GM19193 (cell line): Measurements from ENCODE around the gene C5.

Experiments used
- POLR2A ChIP-seq: IDR thresholded peaks from 4 replicates; pipeline ENCODE4 v1.6.1; 2011; ENCODE audit not compliant: insufficient read depth, insufficient read length; ENCODE audit errors: extremely low read depth

Gene C5

GRCh38 chr9:120926397-120926928 lies 123.6 kb downstream of the C5 start, which contains the start of gene TRAF1:
Gene TRAF1, minus strand, starts transcription at chr9:120926796. Its CDS starts 721 bp downstream, at chr9:120926075.
- TF ChIP-seq POLR2A, result no peak

GRCh38 chr9:120925535-120926396 lies 124.3 kb downstream of the C5 start:
- peak; percentile 99 for TF ChIP-seq POLR2A

GRCh38 chr9:120924698-120925534 lies 125.2 kb downstream of the C5 start:
- TF ChIP-seq POLR2A, result peak; percentile 55

- peak; percentile 42 for TF ChIP-seq POLR2A
Measured at GRCh38 chr9:120923620-120924328, 126.3 kb downstream of the C5 start.

GRCh38 chr9:120922404-120923195 lies 127.5 kb downstream of the C5 start:
- no peak for TF ChIP-seq POLR2A

GRCh38 chr9:120921661-120922181 lies 128.4 kb downstream of the C5 start:
- TF ChIP-seq POLR2A, result peak; percentile 61

- TF ChIP-seq POLR2A, result no peak
Measured at GRCh38 chr9:120920806-120921178, 129.3 kb downstream of the C5 start.

GRCh38 chr9:120919843-120920805 lies 130.0 kb downstream of the C5 start:
- TF ChIP-seq POLR2A, result no peak

- TF ChIP-seq POLR2A, result peak; percentile 41
Measured at GRCh38 chr9:120918931-120919842, 130.9 kb downstream of the C5 start.

GRCh38 chr9:120917929-120918762 lies 131.9 kb downstream of the C5 start:
- TF ChIP-seq POLR2A, result no peak
